ENCODE data around the gene LMX1A.

LMX1A gene

GRCh38 chr1:165365341-165365740 is 8.8 kb upstream of the LMX1A start:
- no peak for DNase-seq

- no peak for DNase-seq
Observed at GRCh38 chr1:165364568-165365133, 8.1 kb upstream of the LMX1A start.

- no peak for DNase-seq
Observed at GRCh38 chr1:165356876-165357275, 361 bp upstream of the LMX1A start.

GRCh38 chr1:165355139-165355976 is 1.2 kb downstream of the LMX1A start:
- no peak for DNase-seq

GRCh38 chr1:165354739-165355138 is 1.8 kb downstream of the LMX1A start:
- DNase-seq = no peak

GRCh38 chr1:165353731-165354671 is 2.5 kb downstream of the LMX1A start:
- no peak for DNase-seq

GRCh38 chr1:165352442-165353293 is 3.8 kb downstream of the LMX1A start:
- no peak for DNase-seq

GRCh38 chr1:165351863-165352441 is 4.6 kb downstream of the LMX1A start:
- no peak for DNase-seq

- DNase-seq = no peak
Observed at GRCh38 chr1:165350840-165351239, 5.7 kb downstream of the LMX1A start.

- DNase-seq = no peak
Observed at GRCh38 chr1:165345502-165345901, 11.0 kb downstream of the LMX1A start.

- no peak for DNase-seq
Observed at GRCh38 chr1:165344736-165345135, 11.8 kb downstream of the LMX1A start.

GRCh38 chr1:165344198-165344597 is 12.3 kb downstream of the LMX1A start:
- no peak for DNase-seq

GRCh38 chr1:165342587-165342986 is 13.9 kb downstream of the LMX1A start:
- no peak for DNase-seq

GRCh38 chr1:165342168-165342567 is 14.3 kb downstream of the LMX1A start:
- DNase-seq = no peak

- no peak for DNase-seq
Observed at GRCh38 chr1:165339164-165339563, 17.4 kb downstream of the LMX1A start.

GRCh38 chr1:165330483-165330882 is 26.0 kb downstream of the LMX1A start:
- no peak for DNase-seq

- DNase-seq = no peak
Observed at GRCh38 chr1:165329104-165329503, 27.4 kb downstream of the LMX1A start.

- DNase-seq = no peak
Observed at GRCh38 chr1:165328136-165328535, 28.4 kb downstream of the LMX1A start.

GRCh38 chr1:165327538-165327937 is 29.0 kb downstream of the LMX1A start:
- DNase-seq = no peak

GRCh38 chr1:165325460-165326203 is 30.9 kb downstream of the LMX1A start:
- no peak for DNase-seq

GRCh38 chr1:165324050-165324449 is 32.5 kb downstream of the LMX1A start:
- DNase-seq = no peak

All from stimulated activated CD4-positive, alpha-beta T cell treated with anti-CD3 and anti-CD28 coated beads, Interleukin-4, amount 100 ng/mL, for 1 hour (primary cell).